Esophagus muscularis mucosa (tissue), 4 donors: Measurements from ENCODE around the gene SLC39A3. TPM values are rescaled to one million over a fixed set of nuclear protein-coding genes. Genes with fewer than 3 reads are reported as not detected.
A peak's percentile ranks its signal among the peaks of the same experiment; 100 is the strongest.

Source experiments
- DNase-seq: peaks from one replicate; pipeline ENCODE4 v3.0.0-alpha.2; 2017; ENCODE audit errors: extremely low spot score
- H3K27ac ChIP-seq, 4 donors: fragments of 200-600 bp; sonication (generic); replicated peaks in 1 of 4; 1 replicate in 3 of 4; 2 replicates in 1 of 4; pipeline ENCODE4 v1.5.1; 2016 to 2019; ENCODE audit warnings: mild to moderate bottlenecking in 1 of 4
- H3K27me3 ChIP-seq, 4 donors: fragments of 200-600 bp; sonication (generic); one replicate each; pipeline versions ENCODE4 v1.5.1 to v1.6.0; 2016 to 2019
- H3K36me3 ChIP-seq, 4 donors: fragments of 200-600 bp; sonication (generic); one replicate each; pipeline ENCODE4 v1.5.1; 2016 to 2019
- H3K4me1 ChIP-seq, 4 donors: fragments of 200-600 bp; sonication (generic); one replicate each; pipeline ENCODE4 v1.5.1; 2016 to 2019
- H3K4me3 ChIP-seq, 4 donors: fragments of 200-600 bp; sonication (generic); 1 replicate in 2 of 4; 2 replicates in 2 of 4; pipeline ENCODE4 v1.5.1; 2016 to 2019; ENCODE audit warnings: mild to moderate bottlenecking in 4 of 4, moderate library complexity in 1 of 4
- H3K9me3 ChIP-seq, 4 donors: fragments of 200-600 bp; sonication (generic); 1 replicate in 3 of 4; 2 replicates in 1 of 4; pipeline ENCODE4 v1.5.1; 2016 to 2019
- EP300 ChIP-seq: sonication (generic); formaldehyde crosslinking; IDR thresholded peaks from one replicate; pipeline ENCODE4 v1.6.1; 2017; ENCODE audit warnings: antibody characterized with exemption
- POLR2A ChIP-seq: fragments of 450-650 bp; IDR thresholded peaks from one replicate; pipeline ENCODE4 v1.6.1; 2017; ENCODE audit warnings: antibody characterized with exemption, moderate library complexity, mild to moderate bottlenecking, low read depth
- POLR2AphosphoS5 ChIP-seq, 2 donors: sonication (generic); formaldehyde crosslinking; IDR thresholded peaks; one replicate each; pipeline ENCODE4 v1.6.1; 2017; ENCODE audit warnings: antibody characterized with exemption in 2 of 2
- WGBS: methylation state at CpG from one replicate; pipeline ENCODE4 v1.1.5; 2018; 5-methylcytosine and 5-hydroxymethylcytosine counted together
- intact Hi-C: fragments of 100-400 bp; cut with DNase I; formaldehyde crosslinking; loops from one replicate; pipeline ENCODE4 v1.15.1; 2023
- total RNA-seq, 4 donors: library from RNA; depleted of rRNA; stranded (reverse); fragments of >200 nt; gene quantifications; one replicate each; pipeline versions ENCODE4 v1.1.0 to v1.2.1, GENCODE V29; 2016
- TF ChIP-seq, protein P1 (sequence below), 3 experiments: fragments of 200-600 bp in 2 of 3; fragments of 450-650 bp in 1 of 3; sonication (generic) in 2 of 3; IDR thresholded peaks; one replicate each; pipeline ENCODE4 v1.5.1; 2017 to 2019; ENCODE audit warnings: antibody characterized with exemption in 3 of 3, mild to moderate bottlenecking in 2 of 3, moderate library complexity in 1 of 3

Gene SLC39A3
- total RNA-seq, 4 donors from 2014 or later, result 31.6 to 36.9 (median 33.8) TPM

DNA sequence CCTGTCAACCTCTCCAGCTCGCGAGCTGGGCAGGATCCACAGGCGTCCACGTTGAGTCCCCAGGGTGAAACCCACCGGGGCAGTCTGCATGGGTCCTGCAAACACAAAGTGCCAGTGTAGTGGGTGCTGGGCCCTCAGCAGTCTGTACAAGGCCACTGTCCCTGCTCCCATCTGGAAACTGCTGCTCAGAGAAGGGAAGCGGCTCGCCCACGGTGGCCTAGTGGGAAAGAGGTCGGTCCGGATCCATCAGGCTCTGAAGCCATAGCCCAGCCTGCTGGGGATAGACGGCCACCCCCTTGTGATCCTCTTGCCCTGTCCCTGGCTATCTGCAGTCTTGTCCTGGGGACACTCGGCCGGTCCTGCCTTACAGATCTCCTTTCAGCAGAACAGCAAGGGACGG lies 16.1 kb downstream of the SLC39A3 start:
- H3K27me3 ChIP-seq, result peaks cover 0 to 86% (median 12%) of the 10 kb centered on the region in 4 donors
- no peak overlapping the region for H3K4me3 ChIP-seq
- DNase-seq, result no peak
- H3K4me1 ChIP-seq, result peaks cover 28 to 46% (median 45%) of the 10 kb centered on the region in 4 donors
- no peaks in the 10 kb centered on the region for H3K9me3 ChIP-seq
- peak overlapping the region; percentile 78 to 85 (median 81) for H3K27ac ChIP-seq
- intact Hi-C loops, result no loop called here
- 69% methylated on average over 5 of the region's 14 CpGs for WGBS
- TF ChIP-seq POLR2A (no peak), POLR2AphosphoS5 (IDR thresholded peaks at IDR 0.05) (no peak)
- no peaks in the 10 kb centered on the region for H3K36me3 ChIP-seq

DNA sequence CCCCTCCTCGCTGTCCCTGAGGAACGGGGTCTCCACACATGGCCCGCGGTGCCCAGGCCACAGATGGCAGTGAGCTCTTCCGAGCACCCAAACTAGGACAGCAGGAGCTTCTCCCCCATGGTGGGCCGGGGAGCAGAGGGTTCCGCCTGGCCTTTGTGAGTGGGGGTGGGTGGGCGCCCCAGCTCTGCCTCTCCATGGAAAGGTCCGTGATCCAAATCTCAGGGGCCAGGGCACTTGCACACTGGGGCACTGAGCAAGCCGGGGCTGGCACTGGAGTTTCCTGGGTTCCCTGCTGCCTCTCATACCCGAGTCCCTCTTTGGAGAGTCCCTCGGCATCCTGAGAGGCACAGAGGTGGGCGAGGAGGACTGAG lies 16.5 kb downstream of the SLC39A3 start:
- Histone ChIP-seq H3K4me1 (peaks cover 28 to 46% (median 45%) of the 10 kb centered on the region in 4 donors), H3K27ac (peak overlapping the region; percentile 78 to 85 (median 81)), H3K4me3 (peak overlapping the region in 1 of 4 donors; percentile 30), H3K9me3 (no peaks in the 10 kb centered on the region), H3K36me3 (no peaks in the 10 kb centered on the region), H3K27me3 (peaks cover 0 to 82% (median 12%) of the 10 kb centered on the region in 4 donors)
- intact Hi-C loops, result no loop called here
- no peak for DNase-seq
- TF ChIP-seq POLR2A, result no peak
- WGBS, result 74% methylated on average over 13 of the region's 13 CpGs

DNA sequence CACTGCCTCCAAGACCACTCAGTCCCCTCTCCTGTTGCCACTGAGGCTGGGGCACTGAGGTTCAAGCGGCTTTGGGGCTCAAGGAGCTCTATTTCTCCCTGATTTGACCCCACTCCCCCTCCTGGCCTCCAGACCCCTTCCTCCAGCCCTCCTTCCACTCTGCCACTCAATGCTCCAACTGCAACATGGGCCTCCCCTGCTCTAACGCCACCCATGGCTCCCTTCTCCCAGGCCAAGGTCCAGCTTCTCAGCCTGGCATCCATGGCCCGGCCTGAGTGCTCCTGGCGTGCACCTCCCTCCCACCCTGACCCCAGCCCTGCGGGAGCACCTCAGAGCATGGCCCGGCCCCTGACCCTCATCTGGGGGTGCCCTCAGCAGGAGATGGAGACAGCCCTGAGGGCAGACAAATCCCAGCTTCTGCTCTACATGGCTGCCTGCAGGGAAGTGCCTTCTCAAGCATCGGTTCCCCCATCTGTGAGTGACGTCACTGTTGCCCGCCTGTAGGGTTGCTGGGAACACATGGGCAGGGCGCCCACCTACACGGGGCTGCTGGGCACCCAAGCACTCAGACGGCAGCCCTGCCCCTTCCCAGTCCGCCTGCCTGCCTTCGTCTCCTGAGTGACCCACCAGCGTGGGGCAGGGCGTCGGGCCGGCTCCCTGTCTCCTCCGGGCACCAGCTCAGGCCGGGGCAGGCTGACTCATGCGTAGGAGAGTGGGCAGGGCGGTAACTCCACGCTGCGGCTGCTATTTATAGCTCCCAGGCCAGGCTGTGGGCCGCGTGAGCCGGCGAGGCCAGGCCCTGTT lies 17.1 kb downstream of the SLC39A3 start:
- peaks cover 0 to 81% (median 12%) of the 10 kb centered on the region in 4 donors for H3K27me3 ChIP-seq
- H3K4me3 ChIP-seq, result peak overlapping the region in 2 of 4 donors; percentile 30 to 31
- intact Hi-C loops, result no loop called here
- H3K27ac ChIP-seq, result peak overlapping the region; percentile 78 to 85 (median 81)
- H3K9me3 ChIP-seq, result no peaks in the 10 kb centered on the region
- H3K36me3 ChIP-seq, result no peaks in the 10 kb centered on the region
- no peak for TF ChIP-seq POLR2A
- peak; percentile 78 to 79 for TF ChIP-seq POLR2AphosphoS5 (IDR thresholded peaks at IDR 0.05)
- peaks cover 28 to 46% (median 45%) of the 10 kb centered on the region in 4 donors for H3K4me1 ChIP-seq
- no peak for DNase-seq
- WGBS, result 60% methylated on average over 11 of the region's 28 CpGs

DNA sequence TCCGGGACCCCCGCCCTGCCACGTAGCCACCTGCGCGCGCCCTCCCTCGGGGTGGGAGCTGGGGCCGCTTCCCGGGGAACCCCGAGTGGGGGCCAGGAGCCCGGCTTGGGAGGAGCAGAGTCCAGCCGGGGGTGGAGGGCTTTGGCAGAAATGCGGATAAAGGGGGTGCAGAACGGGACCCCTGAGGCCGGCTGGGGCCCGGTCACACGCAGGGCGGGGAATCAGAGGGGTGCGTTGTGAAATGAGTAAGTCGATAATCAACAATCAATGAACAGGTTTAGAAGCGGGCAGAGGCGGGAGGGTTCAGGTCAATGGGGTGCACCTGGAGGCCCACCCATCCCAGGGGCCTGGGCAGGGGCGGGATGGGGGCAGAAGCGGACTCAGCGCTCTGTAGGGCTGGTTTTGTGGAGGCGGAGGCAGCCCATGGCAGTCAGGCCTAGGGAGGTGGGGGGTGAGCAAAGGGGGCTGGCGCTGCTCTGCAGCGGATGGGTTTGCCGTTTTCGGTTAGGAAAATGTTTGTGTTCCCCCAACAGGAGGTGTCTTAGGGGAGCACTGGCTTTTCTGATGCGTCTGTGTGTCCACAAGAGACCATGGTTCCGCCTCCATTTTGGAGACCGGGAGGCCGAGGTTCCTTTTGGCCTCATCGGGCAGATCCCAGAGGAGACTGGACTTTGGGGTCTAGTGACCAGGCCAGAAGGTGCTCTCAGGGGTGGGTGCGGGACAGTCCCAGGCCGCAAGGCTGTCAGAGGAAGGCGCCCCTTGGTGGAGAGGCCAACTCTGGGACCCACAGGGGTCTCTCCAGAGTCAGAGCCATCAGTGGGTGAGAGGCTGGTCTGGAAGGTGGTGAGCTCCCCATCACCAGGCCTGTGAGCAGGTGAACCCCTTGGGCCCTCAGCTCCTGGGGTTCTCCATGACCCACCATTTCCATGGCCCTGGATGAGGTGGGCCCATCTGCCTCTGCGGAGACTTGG lies 18.0 kb downstream of the SLC39A3 start:
- H3K4me3 ChIP-seq, result peak overlapping the region; percentile 58 to 70 (median 64)
- DNase-seq, result no peak
- no peaks in the 10 kb centered on the region for H3K36me3 ChIP-seq
- H3K9me3 ChIP-seq, result no peaks in the 10 kb centered on the region
- H3K27me3 ChIP-seq, result peaks cover 0 to 72% (median 10%) of the 10 kb centered on the region in 4 donors
- intact Hi-C loops, result no loop called here
- peaks cover 28 to 46% (median 45%) of the 10 kb centered on the region in 4 donors for H3K4me1 ChIP-seq
- H3K27ac ChIP-seq, result peak overlapping the region; percentile 78 to 85 (median 81)
- TF ChIP-seq POLR2AphosphoS5 (IDR thresholded peaks at IDR 0.05) (no peak), POLR2A (no peak)
- TF ChIP-seq, protein P1, sequence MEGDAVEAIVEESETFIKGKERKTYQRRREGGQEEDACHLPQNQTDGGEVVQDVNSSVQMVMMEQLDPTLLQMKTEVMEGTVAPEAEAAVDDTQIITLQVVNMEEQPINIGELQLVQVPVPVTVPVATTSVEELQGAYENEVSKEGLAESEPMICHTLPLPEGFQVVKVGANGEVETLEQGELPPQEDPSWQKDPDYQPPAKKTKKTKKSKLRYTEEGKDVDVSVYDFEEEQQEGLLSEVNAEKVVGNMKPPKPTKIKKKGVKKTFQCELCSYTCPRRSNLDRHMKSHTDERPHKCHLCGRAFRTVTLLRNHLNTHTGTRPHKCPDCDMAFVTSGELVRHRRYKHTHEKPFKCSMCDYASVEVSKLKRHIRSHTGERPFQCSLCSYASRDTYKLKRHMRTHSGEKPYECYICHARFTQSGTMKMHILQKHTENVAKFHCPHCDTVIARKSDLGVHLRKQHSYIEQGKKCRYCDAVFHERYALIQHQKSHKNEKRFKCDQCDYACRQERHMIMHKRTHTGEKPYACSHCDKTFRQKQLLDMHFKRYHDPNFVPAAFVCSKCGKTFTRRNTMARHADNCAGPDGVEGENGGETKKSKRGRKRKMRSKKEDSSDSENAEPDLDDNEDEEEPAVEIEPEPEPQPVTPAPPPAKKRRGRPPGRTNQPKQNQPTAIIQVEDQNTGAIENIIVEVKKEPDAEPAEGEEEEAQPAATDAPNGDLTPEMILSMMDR (IDR thresholded peaks at IDR 0.05), result no peak
- 44% methylated on average over 24 of the region's 39 CpGs for WGBS

DNA sequence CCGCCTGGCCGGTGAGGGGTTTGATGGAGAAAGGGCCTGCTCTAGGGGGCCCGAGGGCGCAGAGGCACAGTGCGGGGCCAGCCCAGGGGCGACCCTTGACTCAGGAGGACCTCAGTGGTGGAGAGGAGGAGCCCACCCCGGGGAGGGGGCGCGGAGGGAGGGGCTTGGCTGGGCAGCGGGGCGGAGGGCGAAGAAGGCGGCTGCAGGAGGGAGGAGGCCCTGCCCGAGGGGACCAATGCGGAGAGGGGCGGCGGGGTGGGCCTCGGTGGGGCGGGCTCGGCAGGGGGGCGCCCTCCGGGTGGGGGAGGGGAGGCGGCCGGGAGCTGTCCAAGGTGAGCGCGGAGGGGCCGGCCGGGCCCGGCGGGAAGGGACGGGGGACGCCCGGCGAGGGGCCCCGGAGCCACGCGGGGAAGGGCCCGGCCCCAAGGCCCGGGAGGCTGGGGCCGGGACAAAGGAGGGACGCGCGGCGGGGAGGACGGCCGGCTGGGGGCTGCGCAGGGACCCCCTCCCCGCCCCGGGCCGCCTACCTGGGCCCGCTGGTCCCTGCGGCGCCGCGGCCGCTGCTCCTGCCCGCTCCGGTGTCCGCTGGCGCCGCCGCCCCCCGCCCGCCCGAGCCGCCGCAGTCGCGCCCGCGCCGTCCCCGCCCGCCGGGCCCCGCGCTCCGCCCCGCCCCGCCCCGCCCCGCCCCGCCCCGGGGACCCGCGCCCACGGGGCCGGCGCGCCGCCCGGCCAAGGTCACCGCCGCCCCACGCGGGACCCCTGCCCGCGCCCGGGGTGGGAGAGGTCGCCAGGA lies 18.8 kb downstream of the SLC39A3 start, which contains the start of gene DIRAS1:
Gene DIRAS1 (minus strand): TSS at position 596 of the 793 bp plus-strand sequence. CDS start 3,566 bp downstream, outside the sequence.
- Histone ChIP-seq H3K27ac (peak within 1 kb of the TSS; percentile 78 to 85 (median 81)), H3K9me3 (no peaks in the 10 kb centered on the region), H3K4me1 (peaks cover 28 to 46% (median 45%) of the 10 kb centered on the region in 4 donors), H3K27me3 (peaks cover 0 to 72% (median 6%) of the 10 kb centered on the region in 4 donors), H3K4me3 (peak within 1 kb of the TSS; percentile 58 to 70 (median 64)), H3K36me3 (peaks cover 0 to 3% (median 0%) of the 10 kb centered on the region in 4 donors)
- WGBS, result 0% methylated on average over 3 of the region's 100 CpGs
- intact Hi-C loops, result no loop called here
- no peak for DNase-seq
- TF ChIP-seq EP300, result no peak
- TF ChIP-seq POLR2A, result no peak
- TF ChIP-seq, protein P1 (IDR thresholded peaks at IDR 0.05), result no peak
- TF ChIP-seq POLR2AphosphoS5 (IDR thresholded peaks at IDR 0.05), result no peak
